T-cell (primary cell): Measurements from ENCODE around the gene PRKCA. TPM values are rescaled to one million over a fixed set of nuclear protein-coding genes. Genes with fewer than 3 reads are reported as not detected.

Source experiments
- ATAC-seq, 4 experiments: fragments of 200-7000 bp in 3 of 4; fragments of 150-1000 bp in 1 of 4; cut with Tn5 transposase; replicated peaks in 1 of 4; 1 replicate in 3 of 4; 2 replicates in 1 of 4; pipeline ENCODE4 v1.10.0; 2021; ENCODE audit warnings: moderate library complexity in 3 of 4, mild to moderate bottlenecking in 2 of 4, moderate number of reproducible peaks in 1 of 4
- CTCF ChIA-PET, 2 donors: fragments of 300-600 bp; sonication (Branson Sonifier 250); formaldehyde crosslinking; loops; one replicate each; lab custom pipeline; 2022; ENCODE audit warnings: antibody characterized with exemption in 2 of 2; lab: Charles Lee
- POLR2A ChIA-PET, 2 donors: fragments of 300-600 bp; sonication (Branson Sonifier 250); formaldehyde crosslinking; loops; one replicate each; lab custom pipeline; 2022; ENCODE audit warnings: antibody characterized with exemption in 2 of 2; lab: Charles Lee
- DNase-seq, 35 experiments: peaks; one replicate each; pipeline versions ENCODE4 v3.0.0 to v3.0.0-alpha.2; 2013 to 2023
- H3K27ac ChIP-seq: one replicate; pipeline ENCODE4 v1.5.1; 2013; ENCODE audit warnings: low read length
- H3K27me3 ChIP-seq, 2 experiments: replicated peaks in 1 of 2; 1 replicate in 1 of 2; 2 replicates in 1 of 2; pipeline versions ENCODE4 v1.6.1 to v1.7.0; 2013; ENCODE audit warnings: low read length in 1 of 2, mixed read lengths in 1 of 2; ENCODE audit not compliant: control insufficient read depth in 2 of 2, insufficient read depth in 2 of 2; ENCODE audit errors: extremely low read depth in 1 of 2
- H3K36me3 ChIP-seq, 2 donors: 1 replicate in 1 of 2; 2 replicates in 1 of 2; pipeline versions ENCODE4 v1.6.1 to v1.7.0; 2013; ENCODE audit warnings: low read length in 1 of 2; ENCODE audit not compliant: control insufficient read depth in 2 of 2, insufficient read depth in 1 of 2; ENCODE audit errors: extremely low read depth in 1 of 2
- H3K4me1 ChIP-seq, 2 experiments: 1 replicate in 1 of 2; 2 replicates in 1 of 2; pipeline versions ENCODE4 v1.6.1 to v1.7.0; 2013; ENCODE audit warnings: low read length in 2 of 2, mixed read lengths in 1 of 2; ENCODE audit not compliant: insufficient read depth in 2 of 2, control insufficient read depth in 1 of 2; ENCODE audit errors: extremely low read depth in 1 of 2
- H3K4me3 ChIP-seq, 2 donors: 1 replicate in 1 of 2; 2 replicates in 1 of 2; pipeline versions ENCODE4 v1.5.1 to v1.7.0; 2013; ENCODE audit warnings: mild to moderate bottlenecking in 2 of 2, low read length in 1 of 2, moderate library complexity in 1 of 2; ENCODE audit not compliant: control insufficient read depth in 1 of 2; ENCODE audit errors: extremely low read depth in 1 of 2
- H3K9me3 ChIP-seq: 2 replicates; pipeline ENCODE4 v1.7.0; 2013
- H3K27ac Mint-ChIP-seq, 2 donors: one replicate each; pipeline ENCODE4 v1.8.0; 2020 to 2021; ENCODE audit warnings: mild to moderate bottlenecking in 2 of 2, mixed read lengths in 2 of 2
- H3K27me3 Mint-ChIP-seq, 2 donors: one replicate each; pipeline ENCODE4 v1.8.0; 2021 to 2022; ENCODE audit warnings: mixed read lengths in 2 of 2
- H3K36me3 Mint-ChIP-seq: one replicate; pipeline ENCODE4 v1.8.0; 2021; ENCODE audit warnings: mixed read lengths
- H3K4me1 Mint-ChIP-seq, 3 donors: one replicate each; pipeline ENCODE4 v1.8.0; 2020 to 2022; ENCODE audit warnings: mixed read lengths in 3 of 3, mild to moderate bottlenecking in 1 of 3
- H3K4me3 Mint-ChIP-seq, 3 donors: one replicate each; pipeline ENCODE4 v1.8.0; 2020 to 2022; ENCODE audit warnings: mild to moderate bottlenecking in 3 of 3, mixed read lengths in 3 of 3, moderate library complexity in 3 of 3
- H3K9me3 Mint-ChIP-seq, 3 donors: one replicate each; pipeline ENCODE4 v1.8.0; 2020 to 2022; ENCODE audit warnings: mixed read lengths in 3 of 3
- WGBS: methylation state at CpG from one replicate; pipeline ENCODE4 v1.1.5; 2013; ENCODE audit warnings: missing lambda C conversion rate; ENCODE audit not compliant: insufficient coverage; 5-methylcytosine and 5-hydroxymethylcytosine counted together
- total RNA-seq, 35 experiments: library from RNA in 6 of 35; stranded (reverse) in 6 of 35; fragments of 120-200 nt in 1 of 35; gene quantifications; one replicate each; pipeline versions ENCODE4 v1.2.1 to v1.2.4 and lab custom pipeline; 2013 to 2026

The PRKCA gene
- total RNA-seq, 5 donors from 2014 or later (not counting 1 experiment from before 2014, with no cell fraction given) = 75.9 to 128 (median 82.0) TPM

DNA sequence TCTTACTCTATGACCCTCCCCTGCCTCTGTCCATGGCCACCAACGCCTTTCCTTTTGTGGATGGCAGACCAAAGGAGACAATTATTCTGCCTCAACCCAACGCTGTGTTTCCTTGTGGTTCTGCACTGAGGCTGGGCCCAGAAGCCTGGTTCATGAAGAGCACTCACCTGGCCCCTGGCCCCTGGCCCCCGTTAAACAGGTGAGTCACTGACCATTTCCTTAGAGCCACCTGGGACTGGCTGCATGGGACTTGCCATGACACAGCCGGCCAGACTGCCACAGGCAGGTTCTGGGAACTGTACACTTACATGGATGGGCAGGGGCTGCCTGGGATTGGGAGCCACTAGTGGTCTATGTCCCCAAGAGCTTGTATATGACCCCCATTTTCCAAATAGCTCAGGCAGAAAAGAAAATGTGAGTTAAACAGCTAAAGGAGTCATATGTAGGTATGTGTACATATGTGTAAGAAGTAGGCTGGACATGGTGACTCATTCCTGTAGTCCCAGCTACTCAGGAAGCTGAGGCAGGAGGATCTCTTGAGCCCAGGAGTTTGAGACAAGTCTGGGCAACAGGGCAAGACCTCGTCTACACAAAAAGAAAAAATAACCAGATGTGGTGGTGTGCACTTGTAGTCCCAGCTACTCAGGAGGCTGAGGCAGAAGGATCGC is 350.6 kb downstream of the PRKCA start:
- WGBS = 81% methylated on average over 5 of the region's 6 CpGs
- Mint-ChIP-seq H3K4me1 (peaks cover 52 to 82% (median 62%) of the 10 kb centered on the region in 3 donors), H3K4me3 (no peak overlapping the region), H3K27ac (peak overlapping the region in 1 of 2 donors; percentile 44), H3K36me3 (peaks cover 57% of the 10 kb centered on the region), H3K27me3 (no peaks in the 10 kb centered on the region), H3K9me3 (peaks cover 0 to 3% (median 3%) of the 10 kb centered on the region in 3 donors)
- Histone ChIP-seq H3K27ac (no peak overlapping the region), H3K4me3 (no peak overlapping the region), H3K9me3 (no peaks in the 10 kb centered on the region), H3K36me3 (peaks cover 12 to 19% of the 10 kb centered on the region in 2 donors), H3K27me3 (no peaks in the 10 kb centered on the region), H3K4me1 (peaks cover 0 to 13% of the 10 kb centered on the region in 2 experiments)
- ChIA-PET CTCF (no interaction called here), POLR2A (no interaction called here)
- ATAC-seq = no peak
- no peak for DNase-seq

DNA sequence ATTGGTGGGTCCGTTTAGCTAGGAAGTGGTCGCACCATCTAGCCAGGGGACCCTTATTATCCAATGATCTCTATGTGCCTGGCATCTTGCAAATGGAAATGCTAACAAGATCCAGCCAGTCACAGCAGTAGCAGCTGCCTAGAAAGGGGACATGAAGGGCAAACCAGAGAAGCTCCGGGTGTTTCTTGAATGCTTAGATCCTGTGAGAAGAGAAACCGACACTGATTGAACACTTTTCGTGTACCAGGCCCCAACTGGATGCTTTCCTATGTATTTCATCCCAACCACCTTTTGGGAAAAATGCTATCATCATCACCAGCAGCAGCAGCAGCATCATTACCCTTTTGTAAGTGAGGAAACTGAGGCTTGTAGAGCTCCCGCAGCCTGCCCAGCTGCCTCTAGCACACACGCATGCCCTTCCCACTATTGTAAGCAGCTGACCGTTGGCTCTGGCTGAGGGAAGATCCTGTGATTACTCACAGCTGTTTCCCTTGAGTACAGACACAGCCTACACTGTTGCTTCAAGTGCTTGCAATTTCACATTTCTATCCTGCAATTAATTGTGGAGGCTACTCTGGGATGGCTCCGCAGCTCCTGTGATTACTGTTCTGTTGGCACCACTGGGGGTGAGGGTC is 351.8 kb downstream of the PRKCA start:
- no peak overlapping the region for H3K4me3 ChIP-seq
- CTCF ChIA-PET = interaction anchor here in 1 of 2 donors (0.6 kb wide), 1 partner anchor 97 kb away, joined by 3 read pairs; no protein-coding TSS in a partner anchor
- H3K27ac ChIP-seq = no peak overlapping the region
- Mint-ChIP-seq H3K4me3 (no peak overlapping the region), H3K27me3 (no peaks in the 10 kb centered on the region), H3K4me1 (peaks cover 46 to 77% (median 61%) of the 10 kb centered on the region in 3 donors), H3K36me3 (peaks cover 65% of the 10 kb centered on the region), H3K27ac (peak overlapping the region in 1 of 2 donors; percentile 19), H3K9me3 (peaks cover 0 to 4% (median 3%) of the 10 kb centered on the region in 3 donors)
- POLR2A ChIA-PET = no interaction called here
- no peak for DNase-seq
- ATAC-seq = no peak
- no peaks in the 10 kb centered on the region for H3K9me3 ChIP-seq
- no peaks in the 10 kb centered on the region for H3K27me3 ChIP-seq
- H3K4me1 ChIP-seq = peaks cover 0 to 13% of the 10 kb centered on the region in 2 experiments
- H3K36me3 ChIP-seq = peaks cover 12 to 18% of the 10 kb centered on the region in 2 donors
- WGBS = 93% methylated on average over 4 of the region's 9 CpGs

DNA sequence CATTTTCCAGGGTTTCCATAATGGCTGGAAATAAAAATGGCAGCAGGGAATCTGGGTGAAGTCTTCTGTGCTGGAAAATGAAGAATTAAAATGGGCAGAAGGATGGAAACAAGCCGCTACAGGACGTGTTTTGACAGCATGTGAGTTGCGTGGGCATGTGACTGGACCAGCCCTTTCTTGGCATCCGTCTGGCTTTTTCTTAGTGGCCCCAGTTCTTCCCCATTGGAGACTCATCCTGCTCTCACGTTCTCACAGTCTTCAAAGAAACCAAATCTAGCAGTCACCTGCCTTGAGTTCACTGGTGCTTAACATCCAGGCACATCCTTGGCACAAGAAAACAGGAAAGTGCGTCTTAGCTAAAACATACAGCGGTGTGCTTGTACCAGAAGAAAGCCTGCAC is 352.4 kb downstream of the PRKCA start:
- Histone ChIP-seq H3K36me3 (peaks cover 12 to 14% of the 10 kb centered on the region in 2 donors), H3K4me1 (peaks cover 0 to 13% of the 10 kb centered on the region in 2 experiments), H3K4me3 (no peak overlapping the region), H3K27ac (no peak overlapping the region), H3K9me3 (no peaks in the 10 kb centered on the region), H3K27me3 (no peaks in the 10 kb centered on the region)
- ATAC-seq (no peak), DNase-seq (no peak)
- H3K27me3 Mint-ChIP-seq = no peaks in the 10 kb centered on the region
- peak overlapping the region in 1 of 2 donors; percentile 19 for H3K27ac Mint-ChIP-seq
- H3K4me1 Mint-ChIP-seq = peaks cover 41 to 72% (median 56%) of the 10 kb centered on the region in 3 donors
- peaks cover 0 to 4% (median 3%) of the 10 kb centered on the region in 3 donors for H3K9me3 Mint-ChIP-seq
- ChIA-PET POLR2A (no interaction called here), CTCF (no interaction called here)
- H3K4me3 Mint-ChIP-seq = no peak overlapping the region
- H3K36me3 Mint-ChIP-seq = peaks cover 69% of the 10 kb centered on the region
- WGBS = 95% methylated on average over 7 of the region's 7 CpGs

DNA sequence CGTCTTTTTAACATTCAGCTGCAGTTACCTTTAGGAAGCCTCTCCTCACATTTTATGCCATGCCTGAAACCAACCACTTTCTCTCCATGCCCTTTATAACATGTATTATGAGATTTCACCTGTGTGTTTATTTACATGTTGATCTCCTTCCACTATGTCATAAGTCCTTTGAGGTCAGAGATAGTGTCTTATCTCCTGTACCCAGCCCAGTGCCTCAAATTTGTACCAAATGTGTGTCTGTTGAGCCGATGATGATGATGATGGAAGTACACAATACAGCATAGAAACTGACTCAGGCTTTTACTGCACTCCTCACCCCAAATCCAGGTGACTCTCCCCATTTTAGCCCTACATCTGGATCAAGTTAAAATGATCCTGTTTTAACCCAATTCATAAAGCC is 353.0 kb downstream of the PRKCA start:
- WGBS = 100% methylated on average over 1 of the region's 2 CpGs
- Mint-ChIP-seq H3K36me3 (peaks cover 67% of the 10 kb centered on the region), H3K4me3 (no peak overlapping the region), H3K4me1 (peaks cover 38 to 65% (median 49%) of the 10 kb centered on the region in 3 donors), H3K27me3 (no peaks in the 10 kb centered on the region), H3K27ac (peak overlapping the region; percentile 4 to 40), H3K9me3 (peaks cover 0 to 4% (median 3%) of the 10 kb centered on the region in 3 donors)
- no peak for DNase-seq
- Histone ChIP-seq H3K4me1 (peaks cover 0 to 13% of the 10 kb centered on the region in 2 experiments), H3K36me3 (peaks cover 12 to 14% of the 10 kb centered on the region in 2 donors), H3K9me3 (no peaks in the 10 kb centered on the region), H3K4me3 (no peak overlapping the region), H3K27me3 (no peaks in the 10 kb centered on the region), H3K27ac (no peak overlapping the region)
- ChIA-PET POLR2A (interaction anchor here in 1 of 2 donors (0.6 kb wide), 1 partner anchor 445 kb away, joined by 3 read pairs; no protein-coding TSS in a partner anchor), CTCF (interaction anchor here in 1 of 2 donors (0.6 kb wide), 1 partner anchor 224 kb away, joined by 4 read pairs; no protein-coding TSS in a partner anchor)
- no peak for ATAC-seq

DNA sequence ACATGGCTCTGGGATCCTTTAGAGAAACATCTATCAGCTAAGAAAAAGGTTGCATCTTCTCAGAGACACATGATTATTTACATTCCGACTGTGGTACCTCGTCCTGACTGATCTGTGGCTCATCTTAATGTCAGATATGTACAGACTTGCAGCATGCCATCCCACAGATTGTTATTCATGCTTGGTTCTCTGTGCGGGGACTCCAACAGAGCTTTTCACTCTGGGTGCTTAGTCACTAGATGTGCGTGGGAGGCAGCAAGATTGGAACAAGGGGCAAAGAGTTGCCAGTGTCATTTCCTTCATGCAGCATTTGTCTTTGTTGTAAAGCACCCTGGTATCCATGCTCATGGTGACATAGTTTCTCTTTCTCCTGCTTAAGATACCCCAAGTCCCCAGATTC is 353.4 kb downstream of the PRKCA start:
- ChIA-PET CTCF (interaction anchor here in 1 of 2 donors (0.6 kb wide), 1 partner anchor 224 kb away, joined by 4 read pairs; no protein-coding TSS in a partner anchor), POLR2A (interaction anchor here in 1 of 2 donors (0.6 kb wide), 1 partner anchor 445 kb away, joined by 3 read pairs; no protein-coding TSS in a partner anchor)
- no peak overlapping the region for H3K4me3 ChIP-seq
- no peak overlapping the region for H3K4me3 Mint-ChIP-seq
- H3K27ac Mint-ChIP-seq = peak overlapping the region in 1 of 2 donors; percentile 4
- H3K4me1 Mint-ChIP-seq = peaks cover 35 to 61% (median 45%) of the 10 kb centered on the region in 3 donors
- H3K36me3 Mint-ChIP-seq = peaks cover 66% of the 10 kb centered on the region
- ATAC-seq (no peak), DNase-seq (no peak)
- no peaks in the 10 kb centered on the region for H3K9me3 ChIP-seq
- peaks cover 0 to 11% of the 10 kb centered on the region in 2 experiments for H3K4me1 ChIP-seq
- peaks cover 0 to 4% (median 3%) of the 10 kb centered on the region in 3 donors for H3K9me3 Mint-ChIP-seq
- no peaks in the 10 kb centered on the region for H3K27me3 ChIP-seq
- H3K27me3 Mint-ChIP-seq = no peaks in the 10 kb centered on the region
- peaks cover 12 to 14% of the 10 kb centered on the region in 2 donors for H3K36me3 ChIP-seq
- no peak overlapping the region for H3K27ac ChIP-seq
- 58% methylated on average over 4 of the region's 4 CpGs for WGBS
